OCI-LY3 (cell line): ENCODE data around the gene NEDD4L.

Experiments
- H2AFZ ChIP-seq: fragments of 200-600, 300-600 bp; shearing (Covaris generic); 2 replicates; pipeline ENCODE4 v1.6.0; 2014; ENCODE audit warnings: antibody characterized with exemption, low read depth, low read length
- H3K27ac ChIP-seq: fragments of 200-600, 300-600 bp; sonication (generic); 2 replicates; pipeline ENCODE4 v1.5.1; 2014; ENCODE audit warnings: mild to moderate bottlenecking, low read length, moderate library complexity, mixed read lengths
- H3K27me3 ChIP-seq: fragments of 200-600, 300-600 bp; sonication (generic); 2 replicates; pipeline ENCODE4 v1.6.1; 2014; ENCODE audit warnings: low read depth, low read length, mixed read lengths
- H3K36me3 ChIP-seq: fragments of 200-600, 300-600 bp; sonication (generic); replicated peaks from 2 replicates; pipeline ENCODE3; 2014; ENCODE audit warnings: low read depth, low read length, mixed read lengths
- H3K4me1 ChIP-seq: fragments of 300-600, 200-600 bp; sonication (generic); 2 replicates; pipeline ENCODE4 v1.6.1; 2014; ENCODE audit warnings: low read length, mixed read lengths
- H3K4me2 ChIP-seq: fragments of 200-600, 300-600 bp; sonication (generic); 2 replicates; pipeline ENCODE4 v1.6.1; 2014; ENCODE audit warnings: low read length, mixed read lengths
- H3K4me3 ChIP-seq: fragments of 300-600, 200-600 bp; sonication (generic); 2 replicates; pipeline ENCODE4 v1.5.1; 2014; ENCODE audit warnings: antibody characterized with exemption, mild to moderate bottlenecking, low read length, moderate library complexity
- H3K79me2 ChIP-seq: fragments of 300-600, 200-600 bp; shearing (Covaris generic); 2 replicates; pipeline ENCODE4 v1.6.1; 2014; ENCODE audit warnings: mild to moderate bottlenecking, low read length, mixed read lengths
- H3K9ac ChIP-seq: fragments of 300-600, 200-600 bp; shearing (Covaris generic); 2 replicates; pipeline ENCODE4 v1.6.0; 2014; ENCODE audit warnings: mild to moderate bottlenecking, low read length, moderate library complexity
- H3K9me3 ChIP-seq: fragments of 200-600, 300-600 bp; shearing (Covaris generic); 2 replicates; pipeline ENCODE4 v1.6.1; 2014; ENCODE audit warnings: low read length, mixed read lengths; ENCODE audit not compliant: insufficient read depth
- H4K20me1 ChIP-seq: fragments of 200-600, 300-600 bp; sonication (generic); 2 replicates; pipeline ENCODE4 v1.6.1; 2016; ENCODE audit warnings: low read length, mixed read lengths; ENCODE audit not compliant: insufficient read depth
- EZH2phosphoT487 ChIP-seq: fragments of 200-600 bp; shearing (Covaris generic); IDR thresholded peaks from 2 replicates; pipeline ENCODE4 v1.6.1; 2018; ENCODE audit warnings: antibody characterized with exemption, mixed run types, low read depth
- TF ChIP-seq, protein P1 (sequence below): fragments of 200-600, 300-600 bp; sonication (generic); IDR thresholded peaks from 2 replicates; pipeline ENCODE4 v1.5.1; 2014; ENCODE audit warnings: antibody characterized with exemption, low read length, low read depth

NEDD4L gene

GRCh38 chr18:58242435-58242834 is 198.4 kb downstream of the NEDD4L start:
- Histone ChIP-seq H3K9ac (no peak overlapping the region), H2AFZ (no peak overlapping the region), H3K4me1 (no peaks in the 10 kb centered on the region), H3K27me3 (no peaks in the 10 kb centered on the region), H3K4me2 (no peak overlapping the region), H3K79me2 (peaks cover 74% of the 10 kb centered on the region), H3K36me3 (peaks cover 16% of the 10 kb centered on the region), H3K4me3 (no peak overlapping the region), H4K20me1 (peaks cover 90% of the 10 kb centered on the region), H3K9me3 (no peaks in the 10 kb centered on the region), H3K27ac (no peak overlapping the region)
- TF ChIP-seq EZH2phosphoT487: no peak
- TF ChIP-seq, protein P1, sequence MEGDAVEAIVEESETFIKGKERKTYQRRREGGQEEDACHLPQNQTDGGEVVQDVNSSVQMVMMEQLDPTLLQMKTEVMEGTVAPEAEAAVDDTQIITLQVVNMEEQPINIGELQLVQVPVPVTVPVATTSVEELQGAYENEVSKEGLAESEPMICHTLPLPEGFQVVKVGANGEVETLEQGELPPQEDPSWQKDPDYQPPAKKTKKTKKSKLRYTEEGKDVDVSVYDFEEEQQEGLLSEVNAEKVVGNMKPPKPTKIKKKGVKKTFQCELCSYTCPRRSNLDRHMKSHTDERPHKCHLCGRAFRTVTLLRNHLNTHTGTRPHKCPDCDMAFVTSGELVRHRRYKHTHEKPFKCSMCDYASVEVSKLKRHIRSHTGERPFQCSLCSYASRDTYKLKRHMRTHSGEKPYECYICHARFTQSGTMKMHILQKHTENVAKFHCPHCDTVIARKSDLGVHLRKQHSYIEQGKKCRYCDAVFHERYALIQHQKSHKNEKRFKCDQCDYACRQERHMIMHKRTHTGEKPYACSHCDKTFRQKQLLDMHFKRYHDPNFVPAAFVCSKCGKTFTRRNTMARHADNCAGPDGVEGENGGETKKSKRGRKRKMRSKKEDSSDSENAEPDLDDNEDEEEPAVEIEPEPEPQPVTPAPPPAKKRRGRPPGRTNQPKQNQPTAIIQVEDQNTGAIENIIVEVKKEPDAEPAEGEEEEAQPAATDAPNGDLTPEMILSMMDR: no peak

DNA sequence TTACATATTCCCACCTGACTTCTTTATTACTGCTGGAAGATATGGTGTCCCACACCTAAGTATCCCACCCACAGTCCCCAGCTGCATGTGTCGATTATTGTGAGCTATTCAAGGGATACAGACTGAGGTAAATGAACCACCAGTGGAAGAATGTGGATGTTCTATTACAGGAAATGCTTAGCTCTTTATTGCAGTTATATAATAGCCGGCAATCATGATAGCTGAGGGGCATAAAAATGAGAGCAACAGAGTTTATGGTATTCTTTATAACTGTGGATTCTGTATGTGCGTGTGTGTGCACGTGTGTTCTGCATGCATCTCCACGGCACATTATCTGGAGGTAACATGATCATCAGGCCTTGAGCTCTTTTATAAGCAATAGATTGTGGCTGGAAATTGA is 198.9 kb downstream of the NEDD4L start:
- H3K4me1 ChIP-seq: no peaks in the 10 kb centered on the region
- H3K4me2 ChIP-seq: no peak overlapping the region
- peaks cover 73% of the 10 kb centered on the region for H3K79me2 ChIP-seq
- no peaks in the 10 kb centered on the region for H3K27me3 ChIP-seq
- no peaks in the 10 kb centered on the region for H3K9me3 ChIP-seq
- H3K9ac ChIP-seq: no peak overlapping the region
- no peak overlapping the region for H3K4me3 ChIP-seq
- peaks cover 20% of the 10 kb centered on the region for H3K36me3 ChIP-seq
- no peak overlapping the region for H2AFZ ChIP-seq
- no peak overlapping the region for H3K27ac ChIP-seq
- no peak for TF ChIP-seq EZH2phosphoT487
- TF ChIP-seq, protein P1: no peak
- H4K20me1 ChIP-seq: peaks cover 91% of the 10 kb centered on the region

DNA sequence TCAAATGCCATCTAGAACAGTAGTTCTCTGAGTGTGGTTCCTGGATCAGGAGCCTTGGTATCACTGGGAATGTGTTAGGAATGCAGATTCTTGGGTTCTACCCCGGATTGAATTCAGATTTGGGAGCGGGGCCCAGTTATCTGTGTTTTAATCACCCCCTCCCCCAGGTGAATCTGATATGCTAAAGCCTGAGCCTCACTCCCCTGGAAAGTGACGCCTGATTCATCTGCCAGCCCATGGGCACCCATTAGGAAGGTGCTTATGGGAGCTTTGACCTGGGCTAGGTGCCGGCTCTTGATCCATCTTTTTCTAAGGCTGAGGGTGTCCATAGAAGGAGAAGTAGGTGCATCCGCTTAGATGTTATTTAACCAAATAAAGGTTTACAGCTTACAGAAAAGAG is 199.4 kb downstream of the NEDD4L start:
- no peak overlapping the region for H3K4me3 ChIP-seq
- peaks cover 22% of the 10 kb centered on the region for H3K36me3 ChIP-seq
- H4K20me1 ChIP-seq: peaks cover 88% of the 10 kb centered on the region
- peaks cover 69% of the 10 kb centered on the region for H3K79me2 ChIP-seq
- no peaks in the 10 kb centered on the region for H3K9me3 ChIP-seq
- H3K27ac ChIP-seq: no peak overlapping the region
- no peak overlapping the region for H3K4me2 ChIP-seq
- no peak overlapping the region for H2AFZ ChIP-seq
- H3K9ac ChIP-seq: no peak overlapping the region
- no peaks in the 10 kb centered on the region for H3K4me1 ChIP-seq
- H3K27me3 ChIP-seq: no peaks in the 10 kb centered on the region
- no peak for TF ChIP-seq EZH2phosphoT487
- TF ChIP-seq, protein P1: no peak

DNA sequence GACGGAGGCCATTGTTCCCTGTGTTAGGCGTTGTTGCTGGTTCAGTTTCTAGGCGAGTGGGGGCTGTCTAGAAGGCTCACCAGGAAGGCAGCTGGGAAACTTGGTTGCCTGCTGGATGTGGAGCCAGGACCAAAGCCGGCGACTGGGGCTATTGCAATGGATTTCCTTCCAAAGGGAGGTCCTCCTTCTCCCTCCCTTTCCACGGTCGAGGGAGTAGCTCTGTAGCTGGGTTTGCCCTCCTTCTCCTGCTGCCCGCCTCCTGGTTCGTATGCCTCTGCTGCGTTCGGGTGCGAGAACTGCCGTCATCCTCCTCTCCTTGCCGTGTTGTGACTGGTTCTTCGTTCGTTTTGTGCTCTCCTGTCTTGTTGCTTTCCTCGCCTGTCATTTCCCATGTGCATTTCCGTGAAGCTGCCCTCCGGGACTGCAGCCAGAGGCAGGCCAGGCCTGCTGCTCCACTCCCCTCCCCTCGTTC is 203.4 kb downstream of the NEDD4L start:
- no peak for TF ChIP-seq EZH2phosphoT487
- TF ChIP-seq, protein P1: no peak
- Histone ChIP-seq H3K27me3 (no peaks in the 10 kb centered on the region), H3K4me2 (no peak overlapping the region), H3K9me3 (no peaks in the 10 kb centered on the region), H3K4me1 (no peaks in the 10 kb centered on the region), H4K20me1 (peaks cover 78% of the 10 kb centered on the region), H3K79me2 (peaks cover 33% of the 10 kb centered on the region), H2AFZ (no peak overlapping the region), H3K4me3 (no peak overlapping the region), H3K36me3 (peaks cover 30% of the 10 kb centered on the region), H3K27ac (no peak overlapping the region), H3K9ac (no peak overlapping the region)
